Bronchial epithelial cell (primary cell): Measurements from ENCODE around the gene WWC2. TPM values are rescaled to one million over a fixed set of nuclear protein-coding genes. Genes with fewer than 3 reads are reported as not detected.
A peak's percentile ranks its signal among the peaks of the same experiment; 100 is the strongest.

Source experiments
- DNase-seq: peaks from one replicate; pipeline ENCODE4 v3.0.0-alpha.2; 2010; ENCODE audit warnings: low read depth
- FAIRE-seq: peaks from 2 replicates; lab custom pipeline; 2011; peaks lifted over from hg19 to GRCh38; lab: Jason Lieb, UNC
- H3K27me3 ChIP-seq: 2 replicates; pipeline ENCODE4 v1.5.1; 2011; ENCODE audit warnings: low read length; ENCODE audit not compliant: control insufficient read depth, insufficient read depth
- H3K36me3 ChIP-seq: 2 replicates; pipeline ENCODE4 v1.5.1; 2011; ENCODE audit warnings: low read length; ENCODE audit not compliant: control insufficient read depth, insufficient read depth
- H3K4me3 ChIP-seq: 2 replicates; pipeline ENCODE4 v1.5.1; 2011; ENCODE audit warnings: mild to moderate bottlenecking, low read depth, low read length, control low read depth
- CTCF ChIP-seq: IDR thresholded peaks from 2 replicates; pipeline ENCODE4 v1.5.1; 2011; ENCODE audit warnings: mild to moderate bottlenecking, moderate library complexity, low read length, control low read depth, inconsistent platforms; ENCODE audit not compliant: insufficient read depth, severe bottlenecking
- total RNA-seq: library from RNA; depleted of rRNA; stranded (reverse); fragments of >200 nt; gene quantifications from 2 replicates; pipeline ENCODE4 v1.2.1, GENCODE V29; 2014

Gene WWC2
- total RNA-seq, 1 donor from 2014 or later = 13.2 TPM

- peak; percentile 34 for DNase-seq
- Histone ChIP-seq H3K4me3 (no peak overlapping the region), H3K27me3 (no peaks in the 10 kb centered on the region), H3K36me3 (no peaks in the 10 kb centered on the region)
- no peak for FAIRE-seq
- no peak for TF ChIP-seq CTCF
Observed at GRCh38 chr4:183360161-183360919, 261.3 kb downstream of the WWC2 start.

GRCh38 chr4:183362036-183362435, 263.0 kb downstream of the WWC2 start:
- no peak for TF ChIP-seq CTCF

GRCh38 chr4:183362916-183363542, 264.0 kb downstream of the WWC2 start:
- Histone ChIP-seq H3K36me3 (no peaks in the 10 kb centered on the region), H3K27me3 (no peaks in the 10 kb centered on the region), H3K4me3 (no peak overlapping the region)
- FAIRE-seq (no peak), DNase-seq (peak; percentile 56)
- TF ChIP-seq CTCF = peak; percentile 24

More at GRCh38 chr4:183362036-183362435, 263.0 kb downstream of the WWC2 start:
- no peak for FAIRE-seq
- DNase-seq = no peak
- H3K4me3 ChIP-seq = no peak overlapping the region
- H3K36me3 ChIP-seq = no peaks in the 10 kb centered on the region
- no peaks in the 10 kb centered on the region for H3K27me3 ChIP-seq

GRCh38 chr4:183364025-183364424, 265.0 kb downstream of the WWC2 start:
- no peak overlapping the region for H3K4me3 ChIP-seq
- FAIRE-seq (no peak), DNase-seq (no peak)
- no peaks in the 10 kb centered on the region for H3K36me3 ChIP-seq
- no peak for TF ChIP-seq CTCF
- H3K27me3 ChIP-seq = no peaks in the 10 kb centered on the region

- FAIRE-seq (no peak), DNase-seq (no peak)
- TF ChIP-seq CTCF = no peak
- Histone ChIP-seq H3K36me3 (no peaks in the 10 kb centered on the region), H3K27me3 (no peaks in the 10 kb centered on the region), H3K4me3 (no peak overlapping the region)
Observed at GRCh38 chr4:183366206-183366835, 267.3 kb downstream of the WWC2 start.
